HCT116 (cell line): ENCODE results near the gene PHF2. TPM values are rescaled to one million over a fixed set of nuclear protein-coding genes. Genes with fewer than 3 reads are reported as not detected.

Experiments
- ATAC-seq: fragments of 200-7000 bp; cut with Tn5 transposase; 2 replicates; pipeline ENCODE4 v1.9.1; 2020; ENCODE audit warnings: mild to moderate bottlenecking, moderate library complexity
- BruUV-seq: library from RNA; stranded (reverse); fragments of 400-500 nt; replicated peaks from 2 replicates; lab custom pipeline; 2021; lab: Mats Ljungman, UMichigan
- CTCF ChIA-PET: fragments of 300-600 bp; sonication (Branson Sonifier 250); formaldehyde crosslinking; loops from one replicate; lab custom pipeline; 2021; ENCODE audit warnings: antibody characterized with exemption; lab: Charles Lee
- POLR2A ChIA-PET: fragments of 300-600, 350-600 bp; sonication (Branson Sonifier 250); formaldehyde crosslinking; loops from one replicate; lab custom pipeline; 2021; ENCODE audit warnings: antibody characterized with exemption; lab: Charles Lee
- RAD21 ChIA-PET, 2 experiments: fragments of 300-600 bp; sonication (Branson Sonifier 250); formaldehyde crosslinking; loops; one replicate each; lab custom pipeline; 2023; ENCODE audit warnings: low total read pairs in 2 of 2; ENCODE audit not compliant: uncharacterized antibody in 2 of 2, unreplicated experiment in 2 of 2, low non-redundant PET in 1 of 2; lab: Charles Lee
- DNase-seq: peaks from one replicate; pipeline ENCODE4 v3.0.0-alpha.2; 2010; ENCODE audit warnings: low read depth, low spot score
- H2AFZ ChIP-seq: fragments of 200-600 bp; shearing (Covaris generic), sonication (generic); 2 replicates; pipeline ENCODE4 v1.6.1; 2017; ENCODE audit warnings: low read depth, mixed run types, mixed read lengths, antibody characterized with exemption, low read length; ENCODE audit not compliant: poor library complexity, severe bottlenecking
- H3K27ac ChIP-seq: 2 replicates; pipeline ENCODE4 v1.5.1; 2012; ENCODE audit warnings: low read depth, low read length
- H3K27me3 ChIP-seq: fragments of 200-600 bp; sonication (generic); 2 replicates; pipeline ENCODE4 v1.6.1; 2016; ENCODE audit warnings: mixed run types, low read length, mixed read lengths; ENCODE audit not compliant: insufficient read depth
- H3K36me3 ChIP-seq, 2 experiments: fragments of 200-500 bp in 1 of 2; fragments of 200-600 bp in 1 of 2; sonication (Bioruptor generic) in 1 of 2; sonication (generic) in 1 of 2; 2 replicates each; pipeline versions ENCODE4 v1.5.1 to v1.6.1; 2014 to 2016; ENCODE audit warnings: low read length in 2 of 2, inconsistent platforms in 1 of 2, mixed read lengths in 1 of 2, mixed run types in 1 of 2; ENCODE audit not compliant: insufficient read depth in 2 of 2, control insufficient read depth in 1 of 2
- H3K4me1 ChIP-seq, 2 experiments: fragments of 200-600 bp in 1 of 2; sonication (generic) in 1 of 2; 2 replicates each; pipeline versions ENCODE4 v1.5.1 to v1.6.1; 2012 to 2017; ENCODE audit warnings: low read length in 2 of 2, inconsistent platforms in 1 of 2, mild to moderate bottlenecking in 1 of 2, mixed read lengths in 1 of 2, mixed run types in 1 of 2, moderate library complexity in 1 of 2; ENCODE audit not compliant: insufficient read depth in 2 of 2, control insufficient read depth in 1 of 2
- H3K4me2 ChIP-seq: fragments of 200-600 bp; sonication (generic); 2 replicates; pipeline ENCODE4 v1.6.1; 2017; ENCODE audit warnings: mixed run types, low read length, mixed read lengths
- H3K4me3 ChIP-seq, 2 experiments: fragments of 200-600 bp in 1 of 2; sonication (generic) in 1 of 2; replicated peaks in 1 of 2; 2 replicates each; pipeline ENCODE4 v1.5.1; 2011 to 2016; ENCODE audit warnings: low read length in 2 of 2, control low read depth in 1 of 2, low read depth in 1 of 2, mild to moderate bottlenecking in 1 of 2, mixed read lengths in 1 of 2, mixed run types in 1 of 2
- H3K79me2 ChIP-seq: fragments of 200-600 bp; sonication (generic); 2 replicates; pipeline ENCODE4 v1.6.1; 2017; ENCODE audit warnings: mild to moderate bottlenecking, mixed run types, low read length, moderate library complexity, mixed read lengths; ENCODE audit not compliant: insufficient read depth
- H3K9ac ChIP-seq: fragments of 200-600 bp; sonication (generic); 2 replicates; pipeline ENCODE4 v1.6.1; 2016; ENCODE audit warnings: low read length, mixed read lengths
- H3K9me2 ChIP-seq: fragments of 200-600 bp; sonication (generic), shearing (Covaris generic); 2 replicates; pipeline ENCODE4 v1.6.1; 2017; ENCODE audit warnings: mixed run types, mild to moderate bottlenecking, moderate library complexity; ENCODE audit not compliant: insufficient read depth
- H3K9me3 ChIP-seq, 2 experiments: fragments of 200-500 bp in 1 of 2; fragments of 200-600 bp in 1 of 2; sonication (Bioruptor generic) in 1 of 2; sonication (generic) in 1 of 2; 2 replicates each; pipeline ENCODE4 v1.6.1; 2014 to 2017; ENCODE audit warnings: low read length in 2 of 2, mixed read lengths in 2 of 2, inconsistent platforms in 1 of 2, low read depth in 1 of 2, mild to moderate bottlenecking in 1 of 2, mixed run types in 1 of 2, moderate library complexity in 1 of 2; ENCODE audit not compliant: control insufficient read depth in 1 of 2, insufficient read depth in 1 of 2
- H4K20me1 ChIP-seq: fragments of 200-600 bp; sonication (generic), shearing (Covaris generic); 2 replicates; pipeline ENCODE4 v1.6.1; 2017; ENCODE audit warnings: mixed run types, mild to moderate bottlenecking, moderate library complexity; ENCODE audit not compliant: insufficient read depth
- ATF3 ChIP-seq: IDR thresholded peaks from 2 replicates; pipeline ENCODE4 v1.6.1; 2012
- CBX3 ChIP-seq: IDR thresholded peaks from 2 replicates; pipeline ENCODE4 v1.6.1; 2012; ENCODE audit warnings: low read depth
- CEBPB ChIP-seq: IDR thresholded peaks from 2 replicates; pipeline ENCODE4 v1.6.1; 2012; ENCODE audit warnings: low read depth
- EGR1 ChIP-seq: IDR thresholded peaks from 2 replicates; pipeline ENCODE4 v1.6.1; 2012; ENCODE audit warnings: low read depth
- ELF1 ChIP-seq: IDR thresholded peaks from 2 replicates; pipeline ENCODE4 v1.6.1; 2012; ENCODE audit warnings: low read depth, borderline replicate concordance
- EZH2 ChIP-seq: fragments of 200-600 bp; sonication (generic); IDR thresholded peaks from 2 replicates; pipeline ENCODE4 v1.6.1; 2017; ENCODE audit warnings: antibody characterized with exemption, mixed run types
- EZH2phosphoT487 ChIP-seq: fragments of 200-600 bp; IDR thresholded peaks from 2 replicates; pipeline ENCODE4 v1.6.1; 2018; ENCODE audit warnings: antibody characterized with exemption, borderline replicate concordance
- FOSL1 ChIP-seq: IDR thresholded peaks from 2 replicates; pipeline ENCODE4 v1.6.1; 2012; ENCODE audit warnings: low read depth
- JUND ChIP-seq: IDR thresholded peaks from 2 replicates; pipeline ENCODE4 v1.6.1; 2012
- POLR2A ChIP-seq: IDR thresholded peaks from 2 replicates; pipeline ENCODE4 v1.7.0; 2011; ENCODE audit warnings: borderline replicate concordance; ENCODE audit not compliant: insufficient read depth, insufficient read length; ENCODE audit errors: extremely low read depth
- POLR2AphosphoS5 ChIP-seq: IDR thresholded peaks from 2 replicates; pipeline ENCODE4 v1.6.1; 2011; ENCODE audit warnings: mild to moderate bottlenecking, low read depth, low read length, moderate library complexity
- RAD21 ChIP-seq: IDR thresholded peaks from 2 replicates; pipeline ENCODE4 v1.6.1; 2012; ENCODE audit warnings: low read depth, mild to moderate bottlenecking
- SIN3A ChIP-seq: IDR thresholded peaks from 2 replicates; pipeline ENCODE4 v1.6.1; 2012; ENCODE audit warnings: low read depth
- TCF7L2 ChIP-seq: IDR thresholded peaks from 2 replicates; pipeline ENCODE4 v1.7.0; 2011; ENCODE audit warnings: borderline replicate concordance, inconsistent platforms; ENCODE audit not compliant: insufficient read depth, insufficient read length; ENCODE audit errors: extremely low read depth
- YY1 ChIP-seq: IDR thresholded peaks from 2 replicates; pipeline ENCODE4 v1.6.1; 2011; ENCODE audit warnings: low read length, low read depth, moderate library complexity, mild to moderate bottlenecking; ENCODE audit not compliant: insufficient replicate concordance; ENCODE audit errors: extremely low read depth
- ZFX ChIP-seq: fragments of 450-650 bp; IDR thresholded peaks from 2 replicates; pipeline ENCODE4 v1.6.1; 2017
- ZNF274 ChIP-seq: fragments of 200-500 bp; sonication (Bioruptor generic); IDR thresholded peaks from 2 replicates; pipeline ENCODE4 v1.6.1; 2014; ENCODE audit warnings: mild to moderate bottlenecking, low read depth, low read length, inconsistent platforms
- intact Hi-C: fragments of 100-400 bp; cut with micrococcal nuclease; formaldehyde crosslinking; loops from 2 replicates; pipeline ENCODE4 v1.10.0; 2022
- total RNA-seq: library from RNA; stranded (reverse); gene quantifications from one replicate; pipeline ENCODE4 v1.2.1, GENCODE V29; 2021; ENCODE audit not compliant: unreplicated experiment
- TF ChIP-seq, protein P1 (sequence below): IDR thresholded peaks from 2 replicates; pipeline ENCODE4 v1.6.1; 2012
- TF ChIP-seq, protein P2 (sequence below), 3 experiments: fragments of 200-600 bp in 1 of 3; sonication (generic) in 1 of 3; IDR thresholded peaks in 2 of 3; conservative IDR thresholded peaks in 1 of 3; 2 replicates each; pipeline ENCODE4 v1.5.1; 2012 to 2017; ENCODE audit warnings: low read depth in 2 of 3, low read length in 2 of 3, antibody characterized with exemption in 1 of 3, borderline replicate concordance in 1 of 3, control low read depth in 1 of 3, mild to moderate bottlenecking in 1 of 3, mixed read lengths in 1 of 3, mixed run types in 1 of 3, moderate library complexity in 1 of 3; ENCODE audit not compliant: insufficient read depth in 1 of 3
- TF ChIP-seq, protein P3 (sequence below): IDR thresholded peaks from 2 replicates; pipeline ENCODE4 v1.6.1; 2012; ENCODE audit warnings: low read depth

The PHF2 gene
- total RNA-seq, 1 experiment from 2014 or later = 20.6 TPM

DNA sequence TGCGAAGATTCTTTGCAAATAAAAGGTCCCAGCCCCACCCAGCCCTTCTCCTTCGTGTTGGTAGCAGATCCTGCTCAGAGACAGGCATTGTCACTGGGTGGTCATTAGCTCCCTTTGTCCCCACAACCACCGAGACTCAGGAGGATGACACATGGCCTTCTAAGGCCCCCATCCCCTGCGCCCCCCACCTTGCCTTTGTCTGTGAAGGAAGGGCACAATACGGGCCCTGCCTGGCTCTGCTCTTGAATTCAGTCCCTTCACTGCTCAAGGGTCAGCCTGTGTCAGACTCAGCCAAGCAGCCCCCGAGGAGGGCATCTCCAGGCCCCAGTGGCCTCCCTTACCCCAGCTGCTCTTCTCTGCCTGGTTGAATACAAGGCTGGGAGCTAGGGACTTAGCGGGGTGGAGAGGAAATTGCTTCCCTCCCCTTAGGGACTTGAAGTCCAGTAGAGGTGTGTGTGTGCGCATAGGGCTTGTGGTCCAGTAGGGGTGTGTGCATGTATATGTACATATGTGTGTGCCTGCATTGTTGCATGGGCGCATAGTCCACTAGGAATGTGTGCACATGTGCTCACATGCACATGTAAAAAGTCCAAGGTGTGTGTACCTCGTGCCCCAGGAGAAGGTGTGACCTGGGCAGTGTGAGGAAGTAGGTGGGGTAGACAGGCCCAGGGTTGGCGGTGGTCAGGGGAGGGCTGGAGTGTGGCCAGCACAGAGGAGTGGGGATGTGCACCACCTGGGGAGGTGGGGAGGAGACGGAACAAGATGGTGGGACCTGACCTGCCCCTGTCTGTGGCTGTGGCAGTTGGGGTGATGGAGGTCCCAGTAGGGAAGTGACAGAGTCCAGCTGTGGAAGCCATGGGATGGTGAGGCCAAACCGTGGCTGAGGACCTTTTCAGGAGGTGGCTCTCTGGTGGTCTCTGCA, 59.1 kb downstream of the PHF2 start:
- Histone ChIP-seq H2AFZ (no peak overlapping the region), H3K27ac (no peak overlapping the region), H3K4me2 (no peak overlapping the region), H3K36me3 (peaks cover 0 to 5% of the 10 kb centered on the region in 2 experiments; a peak in 1 of 4 replicates), H3K9ac (no peak overlapping the region), H3K79me2 (no peaks in the 10 kb centered on the region), H3K4me1 (no peaks in the 10 kb centered on the region), H3K4me3 (no peak overlapping the region), H4K20me1 (no peaks in the 10 kb centered on the region), H3K9me2 (no peaks in the 10 kb centered on the region), H3K9me3 (no peaks in the 10 kb centered on the region), H3K27me3 (no peaks in the 10 kb centered on the region)
- DNase-seq (no peak), ATAC-seq (no peak)
- no TSS peak for BruUV-seq
- ChIA-PET CTCF (no interaction called here), RAD21 (no interaction called here), POLR2A (no interaction called here)
- TF ChIP-seq, protein P1, sequence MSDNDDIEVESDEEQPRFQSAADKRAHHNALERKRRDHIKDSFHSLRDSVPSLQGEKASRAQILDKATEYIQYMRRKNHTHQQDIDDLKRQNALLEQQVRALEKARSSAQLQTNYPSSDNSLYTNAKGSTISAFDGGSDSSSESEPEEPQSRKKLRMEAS = no peak
- TF ChIP-seq RAD21 (no peak), YY1 (no peak), POLR2A (no peak), ATF3 (no peak), FOSL1 (no peak), EZH2phosphoT487 (no peak), EGR1 (no peak), ZFX (no peak), JUND (no peak), EZH2 (no peak), TCF7L2 (no peak), ELF1 (no peak), CBX3 (no peak), ZNF274 (no peak), POLR2AphosphoS5 (no peak), SIN3A (no peak), CEBPB (no peak)
- TF ChIP-seq, protein P2, sequence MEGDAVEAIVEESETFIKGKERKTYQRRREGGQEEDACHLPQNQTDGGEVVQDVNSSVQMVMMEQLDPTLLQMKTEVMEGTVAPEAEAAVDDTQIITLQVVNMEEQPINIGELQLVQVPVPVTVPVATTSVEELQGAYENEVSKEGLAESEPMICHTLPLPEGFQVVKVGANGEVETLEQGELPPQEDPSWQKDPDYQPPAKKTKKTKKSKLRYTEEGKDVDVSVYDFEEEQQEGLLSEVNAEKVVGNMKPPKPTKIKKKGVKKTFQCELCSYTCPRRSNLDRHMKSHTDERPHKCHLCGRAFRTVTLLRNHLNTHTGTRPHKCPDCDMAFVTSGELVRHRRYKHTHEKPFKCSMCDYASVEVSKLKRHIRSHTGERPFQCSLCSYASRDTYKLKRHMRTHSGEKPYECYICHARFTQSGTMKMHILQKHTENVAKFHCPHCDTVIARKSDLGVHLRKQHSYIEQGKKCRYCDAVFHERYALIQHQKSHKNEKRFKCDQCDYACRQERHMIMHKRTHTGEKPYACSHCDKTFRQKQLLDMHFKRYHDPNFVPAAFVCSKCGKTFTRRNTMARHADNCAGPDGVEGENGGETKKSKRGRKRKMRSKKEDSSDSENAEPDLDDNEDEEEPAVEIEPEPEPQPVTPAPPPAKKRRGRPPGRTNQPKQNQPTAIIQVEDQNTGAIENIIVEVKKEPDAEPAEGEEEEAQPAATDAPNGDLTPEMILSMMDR (IDR thresholded peaks at IDR 0.05 in 2 of 3, conservative IDR thresholded peaks at IDR 0.05 in 1 of 3; ENCODE audit: borderline replicate concordance in 1 of 3, insufficient read depth in 1 of 3, low read depth in 2 of 3, low read length in 2 of 3) = no peak
- TF ChIP-seq, protein P3, sequence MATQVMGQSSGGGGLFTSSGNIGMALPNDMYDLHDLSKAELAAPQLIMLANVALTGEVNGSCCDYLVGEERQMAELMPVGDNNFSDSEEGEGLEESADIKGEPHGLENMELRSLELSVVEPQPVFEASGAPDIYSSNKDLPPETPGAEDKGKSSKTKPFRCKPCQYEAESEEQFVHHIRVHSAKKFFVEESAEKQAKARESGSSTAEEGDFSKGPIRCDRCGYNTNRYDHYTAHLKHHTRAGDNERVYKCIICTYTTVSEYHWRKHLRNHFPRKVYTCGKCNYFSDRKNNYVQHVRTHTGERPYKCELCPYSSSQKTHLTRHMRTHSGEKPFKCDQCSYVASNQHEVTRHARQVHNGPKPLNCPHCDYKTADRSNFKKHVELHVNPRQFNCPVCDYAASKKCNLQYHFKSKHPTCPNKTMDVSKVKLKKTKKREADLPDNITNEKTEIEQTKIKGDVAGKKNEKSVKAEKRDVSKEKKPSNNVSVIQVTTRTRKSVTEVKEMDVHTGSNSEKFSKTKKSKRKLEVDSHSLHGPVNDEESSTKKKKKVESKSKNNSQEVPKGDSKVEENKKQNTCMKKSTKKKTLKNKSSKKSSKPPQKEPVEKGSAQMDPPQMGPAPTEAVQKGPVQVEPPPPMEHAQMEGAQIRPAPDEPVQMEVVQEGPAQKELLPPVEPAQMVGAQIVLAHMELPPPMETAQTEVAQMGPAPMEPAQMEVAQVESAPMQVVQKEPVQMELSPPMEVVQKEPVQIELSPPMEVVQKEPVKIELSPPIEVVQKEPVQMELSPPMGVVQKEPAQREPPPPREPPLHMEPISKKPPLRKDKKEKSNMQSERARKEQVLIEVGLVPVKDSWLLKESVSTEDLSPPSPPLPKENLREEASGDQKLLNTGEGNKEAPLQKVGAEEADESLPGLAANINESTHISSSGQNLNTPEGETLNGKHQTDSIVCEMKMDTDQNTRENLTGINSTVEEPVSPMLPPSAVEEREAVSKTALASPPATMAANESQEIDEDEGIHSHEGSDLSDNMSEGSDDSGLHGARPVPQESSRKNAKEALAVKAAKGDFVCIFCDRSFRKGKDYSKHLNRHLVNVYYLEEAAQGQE = no peak
- intact Hi-C loops = no loop called here
